GM12878 (cell line): ENCODE measurements around the gene CAPRIN2.

Source experiments
- KDM1A ChIP-seq: fragments of 200-600 bp; sonication (generic); IDR thresholded peaks from 2 replicates; pipeline ENCODE4 v1.6.1; 2016; ENCODE audit warnings: borderline replicate concordance
- NFXL1 ChIP-seq: fragments of 450-650 bp; IDR thresholded peaks from 2 replicates; pipeline ENCODE4 v1.6.1; 2017; ENCODE audit warnings: antibody characterized with exemption, mild to moderate bottlenecking, borderline replicate concordance
- PAX8 ChIP-seq: fragments of 450-650 bp; IDR thresholded peaks from 2 replicates; pipeline ENCODE4 v1.6.1; 2017; ENCODE audit warnings: mild to moderate bottlenecking, moderate library complexity
- POLR2AphosphoS5 ChIP-seq: IDR thresholded peaks from 2 replicates; pipeline ENCODE4 v1.6.1; 2011; ENCODE audit warnings: mild to moderate bottlenecking, low read length, inconsistent platforms
- SUZ12 ChIP-seq: fragments of 200-600 bp; sonication (generic); IDR thresholded peaks from one replicate; pipeline ENCODE4 v1.6.1; 2018; ENCODE audit warnings: antibody characterized with exemption, mild to moderate bottlenecking; ENCODE audit not compliant: unreplicated experiment
- TCF7 ChIP-seq: IDR thresholded peaks from 2 replicates; pipeline ENCODE4 v1.6.1; 2014; ENCODE audit warnings: antibody characterized with exemption, borderline replicate concordance
- TF ChIP-seq, protein P1 (sequence below), 3 experiments: IDR thresholded peaks in 2 of 3; conservative IDR thresholded peaks in 1 of 3; 2 replicates each; pipeline ENCODE4 v1.5.1; 2011; ENCODE audit warnings: low read depth in 3 of 3, low read length in 3 of 3, mild to moderate bottlenecking in 3 of 3, control low read depth in 2 of 3, moderate library complexity in 2 of 3, inconsistent platforms in 1 of 3, mixed read lengths in 1 of 3; ENCODE audit not compliant: control insufficient read depth in 2 of 3, insufficient read depth in 1 of 3; ENCODE audit errors: extremely low read depth in 1 of 3
- TF ChIP-seq, protein P2 (sequence below): fragments of 450-650 bp; formaldehyde crosslinking; IDR thresholded peaks from 2 replicates; pipeline ENCODE4 v1.4.0; 2020; ENCODE audit warnings: mild to moderate bottlenecking, moderate library complexity
- TF ChIP-seq, protein P3 (sequence below): IDR thresholded peaks from 2 replicates; pipeline ENCODE4 v1.6.1; 2012; ENCODE audit warnings: low read depth, low read length, improper control_type of control experiment

DNA sequence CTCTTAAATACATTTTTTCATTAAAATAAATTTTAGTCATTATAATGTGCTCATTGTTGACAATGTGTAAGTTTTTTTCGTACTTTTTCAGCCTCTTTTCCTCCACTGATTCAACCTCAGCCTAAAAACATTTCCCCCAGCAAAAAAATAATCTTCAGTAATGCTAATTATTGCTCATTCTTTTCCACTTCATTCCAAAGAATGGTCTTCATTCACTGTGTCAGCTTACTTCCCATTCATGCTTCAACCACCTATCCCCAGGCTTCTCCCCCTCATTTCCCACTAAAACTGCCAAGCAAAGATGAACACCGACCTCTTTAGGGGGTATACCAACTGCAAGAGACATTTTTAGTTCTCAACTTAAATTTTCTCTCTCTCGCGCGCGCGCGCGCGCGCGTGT, 56.4 kb downstream of the CAPRIN2 start:
- TF ChIP-seq, protein P1, sequence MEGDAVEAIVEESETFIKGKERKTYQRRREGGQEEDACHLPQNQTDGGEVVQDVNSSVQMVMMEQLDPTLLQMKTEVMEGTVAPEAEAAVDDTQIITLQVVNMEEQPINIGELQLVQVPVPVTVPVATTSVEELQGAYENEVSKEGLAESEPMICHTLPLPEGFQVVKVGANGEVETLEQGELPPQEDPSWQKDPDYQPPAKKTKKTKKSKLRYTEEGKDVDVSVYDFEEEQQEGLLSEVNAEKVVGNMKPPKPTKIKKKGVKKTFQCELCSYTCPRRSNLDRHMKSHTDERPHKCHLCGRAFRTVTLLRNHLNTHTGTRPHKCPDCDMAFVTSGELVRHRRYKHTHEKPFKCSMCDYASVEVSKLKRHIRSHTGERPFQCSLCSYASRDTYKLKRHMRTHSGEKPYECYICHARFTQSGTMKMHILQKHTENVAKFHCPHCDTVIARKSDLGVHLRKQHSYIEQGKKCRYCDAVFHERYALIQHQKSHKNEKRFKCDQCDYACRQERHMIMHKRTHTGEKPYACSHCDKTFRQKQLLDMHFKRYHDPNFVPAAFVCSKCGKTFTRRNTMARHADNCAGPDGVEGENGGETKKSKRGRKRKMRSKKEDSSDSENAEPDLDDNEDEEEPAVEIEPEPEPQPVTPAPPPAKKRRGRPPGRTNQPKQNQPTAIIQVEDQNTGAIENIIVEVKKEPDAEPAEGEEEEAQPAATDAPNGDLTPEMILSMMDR (IDR thresholded peaks at IDR 0.05 in 2 of 3, conservative IDR thresholded peaks at IDR 0.05 in 1 of 3; ENCODE audit: control insufficient read depth in 2 of 3, extremely low read depth in 1 of 3, insufficient read depth in 1 of 3, low read depth in 3 of 3, low read length in 3 of 3), result no peak
- no peak for TF ChIP-seq KDM1A
- TF ChIP-seq, protein P2, sequence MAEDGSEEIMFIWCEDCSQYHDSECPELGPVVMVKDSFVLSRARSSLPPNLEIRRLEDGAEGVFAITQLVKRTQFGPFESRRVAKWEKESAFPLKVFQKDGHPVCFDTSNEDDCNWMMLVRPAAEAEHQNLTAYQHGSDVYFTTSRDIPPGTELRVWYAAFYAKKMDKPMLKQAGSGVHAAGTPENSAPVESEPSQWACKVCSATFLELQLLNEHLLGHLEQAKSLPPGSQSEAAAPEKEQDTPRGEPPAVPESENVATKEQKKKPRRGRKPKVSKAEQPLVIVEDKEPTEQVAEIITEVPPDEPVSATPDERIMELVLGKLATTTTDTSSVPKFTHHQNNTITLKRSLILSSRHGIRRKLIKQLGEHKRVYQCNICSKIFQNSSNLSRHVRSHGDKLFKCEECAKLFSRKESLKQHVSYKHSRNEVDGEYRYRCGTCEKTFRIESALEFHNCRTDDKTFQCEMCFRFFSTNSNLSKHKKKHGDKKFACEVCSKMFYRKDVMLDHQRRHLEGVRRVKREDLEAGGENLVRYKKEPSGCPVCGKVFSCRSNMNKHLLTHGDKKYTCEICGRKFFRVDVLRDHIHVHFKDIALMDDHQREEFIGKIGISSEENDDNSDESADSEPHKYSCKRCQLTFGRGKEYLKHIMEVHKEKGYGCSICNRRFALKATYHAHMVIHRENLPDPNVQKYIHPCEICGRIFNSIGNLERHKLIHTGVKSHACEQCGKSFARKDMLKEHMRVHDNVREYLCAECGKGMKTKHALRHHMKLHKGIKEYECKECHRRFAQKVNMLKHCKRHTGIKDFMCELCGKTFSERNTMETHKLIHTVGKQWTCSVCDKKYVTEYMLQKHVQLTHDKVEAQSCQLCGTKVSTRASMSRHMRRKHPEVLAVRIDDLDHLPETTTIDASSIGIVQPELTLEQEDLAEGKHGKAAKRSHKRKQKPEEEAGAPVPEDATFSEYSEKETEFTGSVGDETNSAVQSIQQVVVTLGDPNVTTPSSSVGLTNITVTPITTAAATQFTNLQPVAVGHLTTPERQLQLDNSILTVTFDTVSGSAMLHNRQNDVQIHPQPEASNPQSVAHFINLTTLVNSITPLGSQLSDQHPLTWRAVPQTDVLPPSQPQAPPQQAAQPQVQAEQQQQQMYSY (CRISPR knock-in tag), result no peak
- TF ChIP-seq SUZ12, result no peak
- TF ChIP-seq PAX8, result no peak
- TF ChIP-seq, protein P3, sequence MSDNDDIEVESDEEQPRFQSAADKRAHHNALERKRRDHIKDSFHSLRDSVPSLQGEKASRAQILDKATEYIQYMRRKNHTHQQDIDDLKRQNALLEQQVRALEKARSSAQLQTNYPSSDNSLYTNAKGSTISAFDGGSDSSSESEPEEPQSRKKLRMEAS, result no peak
- TF ChIP-seq TCF7, result no peak
- no peak for TF ChIP-seq POLR2AphosphoS5
- TF ChIP-seq NFXL1, result no peak
